Fibroblast of peridontal ligament (primary cell): Measurements from ENCODE around the gene CELF2.

ENCODE experiments used
- DNase-seq: peaks from one replicate; pipeline ENCODE4 v3.0.0-alpha.2; 2010; ENCODE audit errors: extremely low read depth

The CELF2 gene

DNA sequence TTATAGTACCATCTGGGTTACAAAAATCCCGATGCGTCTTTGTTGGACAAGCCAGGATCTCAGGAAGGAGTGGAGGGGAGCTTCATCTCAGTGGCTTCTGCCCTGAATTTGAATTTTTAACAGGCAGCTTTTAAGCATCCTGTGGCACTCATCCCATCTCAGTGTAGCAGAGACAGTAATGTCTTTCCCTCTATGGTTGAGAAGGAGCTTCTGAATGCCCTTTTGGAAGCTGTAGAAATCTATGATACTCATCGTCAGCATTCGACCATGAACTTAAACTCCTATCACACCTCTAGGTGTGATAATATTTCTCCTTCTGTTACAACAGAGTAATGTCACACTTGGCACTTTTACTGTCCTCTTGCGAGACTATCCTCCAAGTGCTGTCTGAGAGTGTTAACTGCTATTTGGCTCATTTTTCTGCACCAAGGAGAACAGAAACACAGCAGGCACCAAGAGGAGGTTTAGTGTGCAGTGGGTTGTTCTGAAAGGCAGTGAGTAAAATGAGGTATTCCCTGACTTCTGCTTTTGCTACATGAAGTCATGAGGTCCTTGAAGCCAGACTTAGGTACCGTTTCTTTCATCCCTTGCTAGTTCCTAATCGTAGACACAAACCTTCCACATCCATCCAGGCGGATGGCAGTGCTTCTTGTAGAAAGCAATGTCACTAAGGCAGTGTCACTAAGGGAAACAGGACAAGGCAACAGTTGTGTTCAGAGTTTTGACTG is 177.4 kb downstream of the CELF2 start:
- no peak for DNase-seq

DNA sequence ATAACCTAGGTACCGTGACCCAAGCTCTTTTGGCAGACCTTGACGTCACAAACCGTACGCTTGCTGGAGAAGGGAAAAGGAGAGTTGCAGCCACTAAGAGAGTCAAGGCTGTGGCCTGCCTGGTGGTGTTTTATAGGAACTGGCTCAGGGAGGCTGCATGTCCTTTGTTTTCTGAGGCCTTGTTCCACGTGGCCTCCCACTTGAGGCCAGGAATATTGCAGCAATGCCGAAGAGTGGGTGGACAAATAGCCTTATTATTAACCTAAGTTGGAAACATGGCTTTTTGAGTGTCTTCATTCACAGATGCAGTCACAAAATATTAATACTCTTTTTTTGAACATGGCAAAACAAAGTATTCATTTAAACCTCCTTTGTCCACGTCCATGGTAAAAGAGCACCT is 178.0 kb downstream of the CELF2 start:
- no peak for DNase-seq

DNA sequence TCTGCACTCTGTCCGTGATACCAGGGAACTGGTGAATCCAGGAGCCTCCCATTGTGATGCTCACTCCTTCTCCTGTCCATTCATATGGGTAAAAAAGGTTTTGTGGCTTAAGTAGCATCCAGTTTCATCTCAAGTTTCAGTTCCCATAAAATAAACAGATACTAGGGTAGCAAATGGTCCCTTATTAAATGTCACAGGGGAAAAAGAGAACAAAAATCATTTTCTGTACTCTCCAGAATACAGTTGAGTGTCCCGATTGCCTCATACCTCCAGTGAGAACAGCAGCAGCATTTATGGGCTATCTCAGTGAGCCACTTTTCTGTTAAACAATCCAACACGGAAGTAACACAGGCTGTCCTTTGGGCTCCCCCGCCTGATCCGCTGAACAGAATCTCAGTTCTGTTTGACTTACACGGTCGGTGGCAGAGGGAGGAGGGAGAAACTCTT is 179.6 kb downstream of the CELF2 start:
- DNase-seq, result no peak

- no peak for DNase-seq
Measured at GRCh38 chr10:11197878-11198277, 180.2 kb downstream of the CELF2 start.

DNA sequence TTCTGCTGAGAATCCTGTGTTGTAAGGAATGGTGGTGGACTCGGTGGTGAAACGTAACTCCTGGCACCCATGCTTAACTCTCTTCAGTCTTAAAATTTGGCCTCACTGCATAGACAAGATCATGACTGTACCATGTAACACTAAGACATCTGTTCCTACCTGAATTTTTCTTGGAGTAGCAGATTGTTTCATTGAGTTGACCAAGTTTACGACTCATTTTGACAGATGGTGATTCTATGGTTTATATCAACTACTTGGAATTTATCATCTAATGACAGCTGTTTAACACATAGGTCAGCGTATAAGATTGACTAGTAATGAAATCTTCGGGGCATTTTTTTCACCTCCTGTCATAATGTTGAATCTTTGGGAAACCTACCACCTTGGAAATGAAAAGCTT is 184.2 kb downstream of the CELF2 start:
- DNase-seq, result no peak

GRCh38 chr10:11204351-11204942 is 186.8 kb downstream of the CELF2 start:
- no peak for DNase-seq

DNA sequence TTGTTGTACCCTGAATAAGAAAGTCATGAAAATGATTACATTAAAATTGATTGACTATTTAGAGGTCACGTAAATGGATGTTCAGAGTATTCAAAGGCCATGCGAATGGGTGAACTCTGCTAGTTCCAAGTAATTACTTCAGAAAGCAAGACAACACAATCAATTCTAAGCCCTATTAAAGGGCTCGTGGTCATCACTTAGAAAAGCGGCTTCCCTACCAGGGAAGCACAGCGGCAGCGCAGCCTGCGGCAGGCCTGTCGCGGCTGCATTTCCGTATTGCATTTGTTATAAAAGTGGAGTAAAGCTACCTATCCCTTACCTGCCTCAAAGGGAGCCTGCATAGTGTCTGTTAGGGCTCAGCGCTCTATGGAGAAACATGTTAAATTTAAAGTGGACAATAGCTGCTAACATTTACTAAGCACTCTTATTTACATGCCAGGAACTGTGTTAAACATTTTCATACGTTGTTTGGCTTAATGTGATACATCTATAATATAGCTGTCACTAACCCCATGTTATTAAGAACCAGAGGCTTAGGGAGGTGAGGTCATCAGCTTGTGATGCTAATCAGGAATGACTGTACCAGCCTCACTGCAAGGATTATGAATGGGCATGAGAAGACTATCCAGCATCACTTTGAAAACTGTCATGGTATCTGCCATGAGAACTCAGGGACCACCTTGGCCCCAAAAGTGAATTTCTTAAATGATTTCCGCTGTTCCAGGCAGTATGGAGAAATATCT is 187.5 kb downstream of the CELF2 start:
- DNase-seq, result no peak

- no peak for DNase-seq
Measured at GRCh38 chr10:11206676-11207559, 189.2 kb downstream of the CELF2 start.

- DNase-seq, result no peak
Measured at GRCh38 chr10:11207560-11207844, 189.8 kb downstream of the CELF2 start.

DNA sequence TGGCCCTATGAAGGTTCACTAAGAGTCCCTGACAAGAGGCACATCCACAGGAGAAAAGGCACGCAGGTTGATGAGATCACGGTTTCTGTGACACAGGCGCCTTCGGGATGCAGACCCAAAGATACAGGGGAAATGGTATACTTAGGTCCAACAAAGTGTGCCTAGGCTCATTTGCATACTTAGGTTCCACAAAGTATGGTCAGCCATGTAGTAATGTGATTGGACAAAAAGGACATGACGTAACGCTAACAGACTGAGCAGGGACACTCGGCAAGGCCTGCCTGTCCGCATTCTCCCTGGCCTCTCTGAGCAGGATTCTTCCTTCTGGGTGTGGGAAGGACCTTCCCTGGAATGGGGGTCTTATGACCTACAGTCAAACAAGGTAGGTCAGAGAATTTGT is 190.6 kb downstream of the CELF2 start:
- DNase-seq, result no peak

GRCh38 chr10:11208908-11209829 is 191.5 kb downstream of the CELF2 start:
- DNase-seq, result no peak

DNA sequence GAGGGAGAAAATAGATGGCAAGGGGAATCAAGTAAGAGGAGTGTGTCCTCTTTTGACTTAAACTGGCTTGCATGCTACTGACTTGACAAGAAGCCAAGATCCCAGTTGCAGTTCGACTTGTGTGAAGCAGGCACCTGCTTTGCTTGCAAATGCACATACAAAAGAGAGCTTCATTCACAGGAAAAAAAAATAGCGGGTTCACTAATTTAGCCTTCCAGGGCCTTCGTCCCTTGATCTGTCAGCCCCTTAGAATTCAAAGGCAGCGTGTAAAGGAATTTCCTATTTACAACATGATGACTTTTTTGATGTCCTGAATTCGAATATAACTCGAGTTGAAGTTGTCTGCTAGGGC is 192.1 kb downstream of the CELF2 start:
- DNase-seq, result no peak

- DNase-seq, result no peak
Measured at GRCh38 chr10:11210211-11210922, 192.7 kb downstream of the CELF2 start.

DNA sequence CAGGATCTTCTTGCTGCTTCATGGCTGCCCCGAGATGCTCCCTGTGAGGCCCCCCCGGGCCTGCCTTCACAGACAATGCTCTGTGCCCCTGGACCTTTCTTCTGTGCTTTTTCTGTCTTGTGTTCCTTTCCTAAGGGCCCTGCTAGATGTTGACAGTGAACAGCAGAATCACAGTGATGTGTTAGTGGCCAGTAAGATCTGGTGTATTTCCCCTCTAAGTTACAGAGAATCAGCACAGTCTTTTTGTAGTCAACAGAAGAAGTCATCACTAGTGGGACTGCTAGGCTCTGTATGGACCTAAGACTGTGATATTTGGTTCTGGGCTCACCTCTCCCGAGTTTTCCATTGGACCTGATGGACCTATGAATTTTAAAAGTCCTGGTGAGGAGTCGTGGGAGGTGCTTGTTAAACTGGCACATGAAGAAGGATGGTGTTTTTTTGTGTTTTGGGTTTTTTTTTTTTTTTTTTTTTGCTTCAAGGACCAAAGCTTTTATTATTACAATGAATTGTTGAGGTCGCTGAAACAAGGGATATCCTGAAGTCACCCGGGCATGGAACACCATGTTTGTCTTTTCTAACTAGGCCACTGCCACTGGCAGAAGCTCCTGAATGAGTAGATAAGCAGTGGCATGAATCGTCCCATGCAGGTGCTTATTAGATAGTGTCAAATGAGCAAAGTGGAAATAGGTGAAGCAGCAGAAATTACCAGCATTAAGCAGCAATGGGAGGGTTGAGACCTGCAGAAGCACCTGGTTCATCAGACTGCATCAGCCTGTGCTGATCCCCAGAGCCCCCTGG is 194.8 kb downstream of the CELF2 start:
- no peak for DNase-seq

DNA sequence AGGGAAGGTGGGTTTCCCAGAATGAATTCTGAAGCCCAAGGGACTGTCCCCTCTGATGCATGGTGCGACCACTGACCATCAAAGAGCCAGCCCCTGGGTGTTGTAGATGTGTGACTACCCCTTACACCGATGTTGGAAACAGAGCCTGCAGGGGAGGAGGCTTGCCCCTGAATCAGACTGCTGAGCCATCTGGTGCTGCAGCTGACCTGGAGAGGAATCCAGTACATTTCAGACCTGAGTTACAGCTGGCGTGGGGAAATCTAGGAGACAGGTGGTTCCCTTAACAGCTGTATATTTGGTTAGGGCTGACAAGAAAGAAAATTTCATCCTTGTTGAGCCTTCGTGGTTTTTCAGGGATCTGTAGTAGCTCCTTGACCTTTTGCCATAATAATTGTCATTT is 195.5 kb downstream of the CELF2 start:
- DNase-seq, result no peak

DNA sequence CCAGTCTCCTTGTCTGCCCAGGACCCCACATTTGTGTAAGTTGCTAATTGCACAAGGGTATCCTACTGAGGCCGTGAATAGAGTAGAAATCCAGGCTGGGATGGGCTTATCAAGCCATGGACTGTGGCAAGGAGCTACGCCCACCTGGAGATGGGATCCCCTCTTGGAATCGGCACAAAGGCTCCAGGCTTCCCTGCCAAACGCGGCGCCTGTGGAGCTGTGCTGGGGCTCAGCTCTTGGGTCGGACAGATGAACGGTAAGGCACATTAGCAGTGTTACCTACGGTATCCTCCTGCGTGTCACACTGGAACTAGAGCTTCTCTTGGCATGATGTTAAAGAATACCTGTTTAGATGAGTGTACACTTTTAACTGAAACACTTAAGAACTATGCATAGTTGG is 196.7 kb downstream of the CELF2 start:
- no peak for DNase-seq

GRCh38 chr10:11215471-11215870 is 197.8 kb downstream of the CELF2 start:
- no peak for DNase-seq

GRCh38 chr10:11217521-11217920 is 199.8 kb downstream of the CELF2 start:
- DNase-seq, result no peak

DNA sequence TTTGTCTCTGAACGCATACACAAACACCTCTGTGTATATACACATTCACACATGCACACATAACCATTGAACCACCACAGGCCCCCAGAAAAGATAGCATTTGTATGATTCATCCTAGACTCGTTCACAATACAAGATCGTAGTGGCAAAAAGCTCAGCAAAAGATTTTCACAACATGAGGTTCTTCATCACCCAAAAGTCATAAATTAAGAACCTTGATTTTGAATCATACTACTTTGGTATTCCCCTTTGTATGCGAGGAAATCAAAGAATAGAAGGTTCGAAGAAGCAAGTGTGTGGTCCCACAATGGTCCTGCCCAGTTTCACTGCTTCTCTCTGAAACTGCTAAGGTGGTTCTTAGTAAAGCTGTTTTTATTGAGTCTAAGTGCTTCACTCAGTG is 200.7 kb downstream of the CELF2 start:
- DNase-seq, result no peak

- DNase-seq, result no peak
Measured at GRCh38 chr10:11219431-11219830, 201.8 kb downstream of the CELF2 start.
